ENCODE data around the gene TMEM44.

TMEM44 gene

GRCh38 chr3:194633349-194634004 is at the start of gene TMEM44:
TSS of gene TMEM44 (minus strand) at chr3:194633419. CDS start at chr3:194633215, 204 bp downstream.
- DNase-seq (ENCODE audit: extremely low read depth in 1 of 2, low read depth in 1 of 2), result peak; percentile 40 to 45

GRCh38 chr3:194682694-194683310 is 49.6 kb upstream of the TMEM44 start:
- peak in 1 of 2 donors; percentile 23 for DNase-seq (ENCODE audit: extremely low read depth in 1 of 2, low read depth in 1 of 2)

- no peak for DNase-seq (ENCODE audit: extremely low read depth in 1 of 2, low read depth in 1 of 2)
Measured at GRCh38 chr3:194682189-194682693, 49.0 kb upstream of the TMEM44 start.

- DNase-seq (ENCODE audit: extremely low read depth in 1 of 2, low read depth in 1 of 2), result no peak
Measured at GRCh38 chr3:194680888-194681615, 47.8 kb upstream of the TMEM44 start.

GRCh38 chr3:194676471-194676870 is 43.3 kb upstream of the TMEM44 start:
- no peak for DNase-seq (ENCODE audit: extremely low read depth in 1 of 2, low read depth in 1 of 2)

- DNase-seq (ENCODE audit: extremely low read depth in 1 of 2, low read depth in 1 of 2), result no peak
Measured at GRCh38 chr3:194675680-194676079, 42.5 kb upstream of the TMEM44 start.

- DNase-seq (ENCODE audit: extremely low read depth in 1 of 2, low read depth in 1 of 2), result peak; percentile 49 to 76
Measured at GRCh38 chr3:194675081-194675640, 41.9 kb upstream of the TMEM44 start.

- DNase-seq (ENCODE audit: extremely low read depth in 1 of 2, low read depth in 1 of 2), result no peak
Measured at GRCh38 chr3:194673761-194674160, 40.5 kb upstream of the TMEM44 start.

- DNase-seq (ENCODE audit: extremely low read depth in 1 of 2, low read depth in 1 of 2), result no peak
Measured at GRCh38 chr3:194672876-194673275, 39.7 kb upstream of the TMEM44 start.

- peak; percentile 72 to 78 for DNase-seq (ENCODE audit: extremely low read depth in 1 of 2, low read depth in 1 of 2)
Measured at GRCh38 chr3:194671900-194672808, 38.9 kb upstream of the TMEM44 start, which contains the start of gene LSG1. TSS of gene LSG1 (minus strand) at chr3:194672191. CDS start at chr3:194672162, 29 bp downstream.

GRCh38 chr3:194671511-194671899 is 38.3 kb upstream of the TMEM44 start:
- DNase-seq (ENCODE audit: extremely low read depth in 1 of 2, low read depth in 1 of 2), result no peak

- no peak for DNase-seq (ENCODE audit: extremely low read depth in 1 of 2, low read depth in 1 of 2)
Measured at GRCh38 chr3:194667363-194667762, 34.1 kb upstream of the TMEM44 start.

- DNase-seq (ENCODE audit: extremely low read depth in 1 of 2, low read depth in 1 of 2), result no peak
Measured at GRCh38 chr3:194664857-194665256, 31.6 kb upstream of the TMEM44 start.

GRCh38 chr3:194661946-194662345 is 28.7 kb upstream of the TMEM44 start:
- DNase-seq (ENCODE audit: extremely low read depth in 1 of 2, low read depth in 1 of 2), result no peak

- no peak for DNase-seq (ENCODE audit: extremely low read depth in 1 of 2, low read depth in 1 of 2)
Measured at GRCh38 chr3:194661374-194661773, 28.2 kb upstream of the TMEM44 start.

- no peak for DNase-seq (ENCODE audit: extremely low read depth in 1 of 2, low read depth in 1 of 2)
Measured at GRCh38 chr3:194659778-194660177, 26.6 kb upstream of the TMEM44 start.

GRCh38 chr3:194658477-194659242 is 25.4 kb upstream of the TMEM44 start:
- no peak for DNase-seq (ENCODE audit: extremely low read depth in 1 of 2, low read depth in 1 of 2)

- DNase-seq (ENCODE audit: extremely low read depth in 1 of 2, low read depth in 1 of 2), result no peak
Measured at GRCh38 chr3:194657439-194657838, 24.2 kb upstream of the TMEM44 start.

- DNase-seq (ENCODE audit: extremely low read depth in 1 of 2, low read depth in 1 of 2), result no peak
Measured at GRCh38 chr3:194654443-194654842, 21.2 kb upstream of the TMEM44 start.

- DNase-seq (ENCODE audit: extremely low read depth in 1 of 2, low read depth in 1 of 2), result no peak
Measured at GRCh38 chr3:194647747-194648146, 14.5 kb upstream of the TMEM44 start.
